IMR-90 (cell line): ENCODE measurements around the gene C20orf144. TPM values are rescaled to one million over a fixed set of nuclear protein-coding genes. Genes with fewer than 3 reads are reported as not detected.

Experiments
- ATAC-seq: fragments of 200-7000 bp; cut with Tn5 transposase; 2 replicates; pipeline ENCODE4 v1.9.1; 2020; ENCODE audit warnings: low read depth, mild to moderate bottlenecking, moderate library complexity
- BruUV-seq: library from RNA; stranded (reverse); fragments of 400-500 nt; replicated peaks from 2 replicates; lab custom pipeline; 2021; lab: Mats Ljungman, UMichigan
- CTCF ChIA-PET: fragments of 300-600 bp; formaldehyde crosslinking; extraction: SDS; loops from one replicate; lab custom pipeline; 2021; ENCODE audit warnings: antibody characterized with exemption; lab: Yijun Ruan, JAX
- POLR2A ChIA-PET: fragments of 300-600 bp; sonication (Branson Sonifier 250); formaldehyde crosslinking; loops from one replicate; lab custom pipeline; 2022; ENCODE audit warnings: antibody characterized with exemption; ENCODE audit not compliant: unreplicated experiment; lab: Charles Lee
- DNase-seq: peaks from one replicate; pipeline ENCODE4 v3.0.0; 2013
- H2AFZ ChIP-seq: replicated peaks from 2 replicates; pipeline ENCODE3; 2013; ENCODE audit warnings: low read length, mild to moderate bottlenecking; ENCODE audit not compliant: poor library complexity
- H2AK5ac ChIP-seq: 2 replicates; pipeline ENCODE4 v1.6.1; 2013; ENCODE audit warnings: low read depth, low read length, inconsistent platforms
- H2AK9ac ChIP-seq: replicated peaks from 2 replicates; pipeline ENCODE3; 2013; ENCODE audit warnings: mild to moderate bottlenecking, low read depth, low read length, moderate library complexity; ENCODE audit not compliant: poor library complexity
- H2BK120ac ChIP-seq: 2 replicates; pipeline ENCODE4 v1.6.1; 2013; ENCODE audit warnings: low read depth, low read length, inconsistent platforms
- H2BK15ac ChIP-seq: 3 replicates; pipeline ENCODE4 v1.6.1; 2013; ENCODE audit warnings: low read depth, low read length, inconsistent platforms
- H2BK20ac ChIP-seq: 2 replicates; pipeline ENCODE4 v1.6.1; 2013; ENCODE audit warnings: low read depth, mild to moderate bottlenecking, inconsistent platforms, low read length, moderate library complexity
- H2BK5ac ChIP-seq: 2 replicates; pipeline ENCODE4 v1.6.1; 2013; ENCODE audit warnings: mild to moderate bottlenecking, low read depth, low read length, inconsistent platforms; ENCODE audit not compliant: poor library complexity, severe bottlenecking
- H3K14ac ChIP-seq: replicated peaks from 2 replicates; pipeline ENCODE4 v1.6.1; 2013; ENCODE audit warnings: low read depth, low read length, inconsistent platforms
- H3K18ac ChIP-seq: 2 replicates; pipeline ENCODE4 v1.6.1; 2013; ENCODE audit warnings: low read depth, low read length, control low read depth
- H3K23ac ChIP-seq: 2 replicates; pipeline ENCODE4 v1.6.1; 2013; ENCODE audit warnings: low read depth, low read length, inconsistent platforms
- H3K27ac ChIP-seq: 2 replicates; pipeline ENCODE4 v1.5.1; 2013; ENCODE audit warnings: mild to moderate bottlenecking, control low read depth, low read length; ENCODE audit not compliant: insufficient read depth
- H3K27me3 ChIP-seq: 2 replicates; pipeline ENCODE4 v1.6.1; 2013; ENCODE audit warnings: low read length; ENCODE audit not compliant: control insufficient read depth, insufficient read depth
- H3K36me3 ChIP-seq: 2 replicates; pipeline ENCODE4 v1.6.1; 2013; ENCODE audit warnings: low read length, mixed read lengths; ENCODE audit not compliant: control insufficient read depth, insufficient read depth
- H3K4ac ChIP-seq: 2 replicates; pipeline ENCODE4 v1.6.1; 2013; ENCODE audit warnings: low read depth, low read length, inconsistent platforms
- H3K4me1 ChIP-seq: 2 replicates; pipeline ENCODE4 v1.6.1; 2013; ENCODE audit warnings: low read length, mixed read lengths; ENCODE audit not compliant: control insufficient read depth, insufficient read depth
- H3K4me2 ChIP-seq: 2 replicates; pipeline ENCODE4 v1.6.1; 2013; ENCODE audit warnings: low read depth, mild to moderate bottlenecking, control low read depth, low read length, moderate library complexity
- H3K4me3 ChIP-seq: 2 replicates; pipeline ENCODE4 v1.5.1; 2013; ENCODE audit warnings: low read depth, mild to moderate bottlenecking, control low read depth, low read length, moderate library complexity; ENCODE audit not compliant: insufficient read depth
- H3K56ac ChIP-seq: 2 replicates; pipeline ENCODE4 v1.6.1; 2013; ENCODE audit warnings: low read length, inconsistent platforms; ENCODE audit not compliant: insufficient read depth; ENCODE audit errors: extremely low read depth
- H3K79me1 ChIP-seq, 2 experiments: 2 replicates each; pipeline ENCODE4 v1.6.1; 2013; ENCODE audit warnings: low read length in 2 of 2, inconsistent platforms in 1 of 2, low read depth in 1 of 2
- H3K9ac ChIP-seq: 2 replicates; pipeline ENCODE4 v1.6.1; 2013; ENCODE audit warnings: low read depth, low read length, control low read depth
- H3K9me1 ChIP-seq: 2 replicates; pipeline ENCODE4 v1.6.1; 2013; ENCODE audit warnings: low read length, inconsistent platforms; ENCODE audit not compliant: insufficient read depth
- H3K9me3 ChIP-seq: 2 replicates; pipeline ENCODE4 v1.6.1; 2013; ENCODE audit warnings: low read length; ENCODE audit not compliant: control insufficient read depth, insufficient read depth
- H4K20me1 ChIP-seq: 2 replicates; pipeline ENCODE4 v1.6.1; 2013; ENCODE audit warnings: low read length, inconsistent platforms; ENCODE audit not compliant: insufficient read depth
- H4K5ac ChIP-seq: 2 replicates; pipeline ENCODE4 v1.6.1; 2013; ENCODE audit warnings: mild to moderate bottlenecking, low read depth, low read length, control low read depth
- H4K8ac ChIP-seq, 2 experiments: 2 replicates each; pipeline ENCODE4 v1.6.1; 2013; ENCODE audit warnings: low read depth in 2 of 2, low read length in 2 of 2, control low read depth in 1 of 2, inconsistent platforms in 1 of 2
- H4K91ac ChIP-seq: 2 replicates; pipeline ENCODE4 v1.6.1; 2013; ENCODE audit warnings: low read depth, low read length, inconsistent platforms; ENCODE audit not compliant: insufficient read depth
- CHD1 ChIP-seq: IDR thresholded peaks from 2 replicates; pipeline ENCODE4 v1.6.1; 2012; ENCODE audit warnings: low read depth, low read length, improper control_type of control experiment
- CTCF ChIP-seq: conservative IDR thresholded peaks from 2 replicates; pipeline ENCODE4 v1.5.1; 2012; ENCODE audit warnings: mild to moderate bottlenecking, low read depth, low read length, improper control_type of control experiment
- FOS ChIP-seq: fragments of 150-350 bp; IDR thresholded peaks from 2 replicates; pipeline ENCODE4 v1.6.1; 2016; ENCODE audit warnings: low read depth, low read length
- MAFK ChIP-seq: IDR thresholded peaks from 2 replicates; pipeline ENCODE4 v1.6.1; 2012; ENCODE audit warnings: low read depth, low read length, improper control_type of control experiment
- MXI1 ChIP-seq: IDR thresholded peaks from 2 replicates; pipeline ENCODE4 v1.6.1; 2012; ENCODE audit warnings: low read depth, mild to moderate bottlenecking, low read length, moderate library complexity, borderline replicate concordance
- NFE2L2 ChIP-seq: fragments of 150-350 bp; IDR thresholded peaks from 2 replicates; pipeline ENCODE4 v1.6.1; 2016; ENCODE audit warnings: low read depth, mild to moderate bottlenecking, low read length
- POLR2A ChIP-seq: IDR thresholded peaks from 2 replicates; pipeline ENCODE4 v1.6.1; 2012; ENCODE audit warnings: mild to moderate bottlenecking, low read depth, low read length
- RAD21 ChIP-seq: IDR thresholded peaks from 2 replicates; pipeline ENCODE4 v1.6.1; 2012; ENCODE audit warnings: low read length, improper control_type of control experiment
- RCOR1 ChIP-seq: IDR thresholded peaks from 2 replicates; pipeline ENCODE4 v1.6.1; 2012; ENCODE audit warnings: mild to moderate bottlenecking, low read length, improper control_type of control experiment; ENCODE audit not compliant: insufficient replicate concordance
- RFX5 ChIP-seq: IDR thresholded peaks from 2 replicates; pipeline ENCODE4 v1.8.0; 2012; ENCODE audit warnings: low read depth, mild to moderate bottlenecking, low read length, moderate library complexity
- SMC3 ChIP-seq: fragments of 150-350 bp; IDR thresholded peaks from 2 replicates; pipeline ENCODE4 v1.6.1; 2016; ENCODE audit warnings: low read depth, mild to moderate bottlenecking, antibody characterized with exemption, low read length, moderate library complexity
- USF2 ChIP-seq: fragments of 150-350 bp; IDR thresholded peaks from 2 replicates; pipeline ENCODE4 v1.6.1; 2017; ENCODE audit warnings: mild to moderate bottlenecking, antibody characterized with exemption, low read length, low read depth
- WGBS, 2 experiments: methylation state at CpG; one replicate each; pipeline versions ENCODE4 v1.1.5 to v1.1.7; 2013; ENCODE audit warnings: missing lambda C conversion rate in 2 of 2; ENCODE audit not compliant: insufficient read length in 1 of 2; ENCODE audit errors: extremely low coverage in 2 of 2; 5-methylcytosine and 5-hydroxymethylcytosine counted together
- dilution Hi-C: fragments of 300-500 bp; cut with HindIII; formaldehyde crosslinking; loops from one replicate; pipeline ENCODE4 v1.14.3; 2018; ENCODE audit warnings: low sequenced_read_pairs; ENCODE audit not compliant: unreplicated experiment
- in situ Hi-C: fragments of 300-500 bp; cut with MboI; formaldehyde crosslinking; loops from 3 replicates; pipeline ENCODE4 v1.14.3; 2019; ENCODE audit warnings: low sequenced_read_pairs, inconsistent platforms, mixed read lengths
- intact Hi-C: fragments of 100-400 bp; cut with micrococcal nuclease; formaldehyde crosslinking; loops from 2 replicates; pipeline ENCODE4 v1.10.0; 2022
- polyA plus RNA-seq, 3 experiments: library from polyadenylated mRNA; depleted of rRNA; stranded (reverse); fragments of >200 nt; gene quantifications; 2 replicates each; pipeline ENCODE4 v1.2.3, GENCODE V29; 2012; ENCODE audit warnings: low replicate concordance in 1 of 3
- total RNA-seq: library from RNA; depleted of rRNA; stranded (reverse); fragments of >200 nt; gene quantifications from 2 replicates; pipeline ENCODE4 v1.2.3, GENCODE V29; 2012

Gene C20orf144
- total and polyA plus RNA-seq, 2 of the 4 experiments (the other 2 are of a cell fraction): under 0.01 to 0.19 TPM

GRCh38 chr20:33651562-33652048 is 10.5 kb upstream of the C20orf144 start:
- Histone ChIP-seq H4K8ac (no peak overlapping the region), H3K36me3 (0 out of 2 replicates have a peak, but pooled peaks cover 5% of the 10 kb centered on the region), H2BK20ac (no peak overlapping the region), H3K18ac (no peak overlapping the region), H4K91ac (no peak overlapping the region), H3K23ac (no peak overlapping the region), H3K14ac (no peak overlapping the region), H4K5ac (no peak overlapping the region), H3K4ac (no peak overlapping the region), H3K9me1 (peaks cover 14% of the 10 kb centered on the region; the same call in 1 of the 2 replicates), H3K9me3 (no peaks in the 10 kb centered on the region), H3K4me2 (no peak overlapping the region), H3K27ac (no peak overlapping the region), H2AK9ac (no peak overlapping the region), H2AK5ac (no peak overlapping the region), H3K4me3 (no peak overlapping the region), H3K4me1 (peaks cover 3% of the 10 kb centered on the region; the same call in 1 of the 2 replicates), H3K79me1 (no peaks in the 10 kb centered on the region), H2BK5ac (no peak overlapping the region), H3K9ac (no peak overlapping the region), H2BK120ac (no peak overlapping the region), H2BK15ac (no peak overlapping the region), H3K27me3 (no peaks in the 10 kb centered on the region), H2AFZ (no peak overlapping the region), H4K20me1 (peaks cover 9% of the 10 kb centered on the region; the same call in 1 of the 2 replicates), H3K56ac (no peak overlapping the region)
- ATAC-seq (no peak), DNase-seq (no peak)
- in situ Hi-C loops (loop anchor here (5.0 kb wide), 1 partner anchor 199 kb away; no protein-coding TSS in a partner anchor), intact Hi-C loops (no loop called here), dilution Hi-C loops (no loop called here)
- no TSS peak for BruUV-seq
- TF ChIP-seq MXI1: no peak
- TF ChIP-seq RCOR1: no peak
- no peak for TF ChIP-seq POLR2A
- no peak for TF ChIP-seq RFX5
- TF ChIP-seq FOS: no peak
- TF ChIP-seq SMC3: no peak
- TF ChIP-seq CHD1: no peak
- TF ChIP-seq RAD21: no peak
- no peak for TF ChIP-seq CTCF
- no peak for TF ChIP-seq NFE2L2
- no peak for TF ChIP-seq MAFK
- no peak for TF ChIP-seq USF2
- CTCF ChIA-PET: interaction anchor here (0.6 kb wide), 1 partner anchor 198 kb away, joined by 4 read pairs; no protein-coding TSS in a partner anchor
- POLR2A ChIA-PET: no interaction called here
- 92% methylated on average over 9 of the region's 13 CpGs; no CpG with 5 or more reads in 1 of the 2 experiments for WGBS, 2 experiments
